NT2/D1 (cell line): Measurements from ENCODE around the gene AP4M1.

Experiments
- DNase-seq: peaks from one replicate; pipeline ENCODE4 v3.0.0-alpha.2; 2011; ENCODE audit warnings: low read depth, low spot score
- H3K27me3 ChIP-seq: 2 replicates; pipeline ENCODE4 v1.6.0; 2011; ENCODE audit warnings: mild to moderate bottlenecking; ENCODE audit not compliant: insufficient read length, insufficient read depth
- H3K36me3 ChIP-seq: 2 replicates; pipeline ENCODE4 v1.6.1; 2011; ENCODE audit warnings: mild to moderate bottlenecking, low read length, mixed read lengths; ENCODE audit not compliant: insufficient read depth, insufficient read length
- H3K4me1 ChIP-seq: 2 replicates; pipeline ENCODE4 v1.5.1; 2011; ENCODE audit not compliant: insufficient read depth, insufficient read length
- H3K4me3 ChIP-seq: 2 replicates; pipeline ENCODE4 v1.5.1; 2011; ENCODE audit warnings: low read depth; ENCODE audit not compliant: insufficient read length
- H3K9ac ChIP-seq: 2 replicates; pipeline ENCODE4 v1.6.0; 2011; ENCODE audit warnings: low read depth; ENCODE audit not compliant: insufficient read length
- H3K9me3 ChIP-seq: 2 replicates; pipeline ENCODE4 v1.5.1; 2011; ENCODE audit warnings: mild to moderate bottlenecking, low read length; ENCODE audit not compliant: insufficient read depth
- SUZ12 ChIP-seq: IDR thresholded peaks from 2 replicates; pipeline ENCODE4 v1.6.1; 2011; ENCODE audit not compliant: insufficient read length, insufficient read depth; ENCODE audit errors: extremely low read depth
- YY1 ChIP-seq: IDR thresholded peaks from 2 replicates; pipeline ENCODE4 v1.6.1; 2011; ENCODE audit not compliant: insufficient read length, insufficient read depth
- ZNF274 ChIP-seq: IDR thresholded peaks from 2 replicates; pipeline ENCODE4 v1.6.1; 2011; ENCODE audit warnings: mild to moderate bottlenecking, low read depth, low read length

AP4M1 gene

DNA sequence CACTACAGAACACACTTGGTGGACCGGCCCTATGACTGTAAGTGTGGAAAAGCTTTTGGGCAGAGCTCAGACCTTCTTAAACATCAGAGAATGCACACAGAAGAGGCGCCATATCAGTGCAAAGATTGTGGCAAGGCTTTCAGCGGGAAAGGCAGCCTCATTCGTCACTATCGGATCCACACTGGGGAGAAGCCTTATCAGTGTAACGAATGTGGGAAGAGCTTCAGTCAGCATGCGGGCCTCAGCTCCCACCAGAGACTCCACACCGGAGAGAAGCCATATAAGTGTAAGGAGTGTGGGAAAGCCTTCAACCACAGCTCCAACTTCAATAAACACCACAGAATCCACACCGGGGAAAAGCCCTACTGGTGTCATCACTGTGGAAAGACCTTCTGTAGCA is 37.3 kb upstream of the AP4M1 start:
- no peaks in the 10 kb centered on the region for H3K27me3 ChIP-seq
- H3K9ac ChIP-seq: no peak overlapping the region
- H3K4me1 ChIP-seq: no peaks in the 10 kb centered on the region
- H3K36me3 ChIP-seq: peaks cover 59% of the 10 kb centered on the region
- H3K4me3 ChIP-seq: no peak overlapping the region
- no peaks in the 10 kb centered on the region for H3K9me3 ChIP-seq
- DNase-seq: no peak
- TF ChIP-seq SUZ12 (no peak), ZNF274 (no peak), YY1 (no peak)

DNA sequence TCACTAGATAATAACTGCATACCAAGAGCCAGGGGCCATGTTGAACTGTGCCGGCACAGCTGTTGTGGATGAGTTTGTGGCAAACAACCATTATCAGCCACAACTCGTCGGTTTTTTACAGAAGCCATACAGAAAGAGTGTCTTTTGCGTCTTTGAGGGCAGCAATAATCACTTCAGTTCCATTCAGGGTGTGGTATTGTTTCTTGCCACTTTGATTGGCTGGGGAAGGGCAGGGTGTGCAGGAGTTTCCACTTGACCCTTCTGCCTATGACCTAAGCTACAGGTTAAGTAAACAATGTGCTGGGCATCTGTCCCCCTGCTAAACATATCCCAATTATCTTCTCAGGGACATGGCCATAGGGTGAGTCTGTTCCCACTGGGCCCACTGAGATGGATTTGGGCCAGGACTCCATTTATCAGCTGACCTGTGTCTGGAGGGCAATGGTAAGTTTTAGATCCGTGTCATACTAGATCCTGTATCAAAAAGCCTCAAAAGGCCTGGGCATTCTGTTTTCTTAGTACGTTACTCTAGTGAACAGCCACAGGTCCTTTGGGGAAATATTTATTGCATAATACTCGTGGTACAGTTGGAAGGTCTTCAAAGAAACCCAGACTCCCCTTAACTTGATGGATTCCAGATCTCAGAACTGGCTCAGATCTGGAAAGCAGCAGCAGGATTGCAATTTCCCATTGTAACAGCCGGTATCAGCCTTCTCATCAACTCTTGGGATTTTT is 35.8 kb upstream of the AP4M1 start:
- H3K27me3 ChIP-seq: no peaks in the 10 kb centered on the region
- no peak for DNase-seq
- TF ChIP-seq ZNF274: no peak
- no peak for TF ChIP-seq SUZ12
- no peak overlapping the region for H3K9ac ChIP-seq
- no peaks in the 10 kb centered on the region for H3K4me1 ChIP-seq
- H3K36me3 ChIP-seq: peaks cover 65% of the 10 kb centered on the region
- no peak overlapping the region for H3K4me3 ChIP-seq
- H3K9me3 ChIP-seq: peaks cover 9% of the 10 kb centered on the region

DNA sequence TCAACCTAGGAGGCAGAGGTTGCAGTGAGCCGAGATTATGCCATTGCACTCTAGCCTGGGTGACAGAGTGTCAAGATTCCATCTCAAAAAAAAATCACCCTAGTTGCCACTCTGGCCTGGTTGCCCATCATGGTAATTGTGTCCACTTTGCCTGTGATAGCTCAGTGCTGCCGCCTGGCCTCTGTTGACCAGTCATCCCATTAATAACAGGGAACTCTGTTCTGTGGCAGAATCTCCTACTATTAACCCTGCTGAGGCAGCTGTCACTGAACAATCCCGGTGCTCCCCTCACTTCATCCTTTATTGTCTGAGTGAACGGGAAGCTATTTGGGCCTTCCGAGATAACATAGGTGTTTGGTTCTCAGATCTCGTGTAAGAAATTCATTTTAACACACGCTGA is 34.5 kb upstream of the AP4M1 start:
- H3K4me1 ChIP-seq: no peaks in the 10 kb centered on the region
- peaks cover 73% of the 10 kb centered on the region for H3K36me3 ChIP-seq
- no peaks in the 10 kb centered on the region for H3K27me3 ChIP-seq
- peaks cover 23% of the 10 kb centered on the region for H3K9me3 ChIP-seq
- TF ChIP-seq ZNF274 (no peak), YY1 (no peak), SUZ12 (no peak)
- no peak overlapping the region for H3K9ac ChIP-seq
- DNase-seq: no peak
- no peak overlapping the region for H3K4me3 ChIP-seq

DNA sequence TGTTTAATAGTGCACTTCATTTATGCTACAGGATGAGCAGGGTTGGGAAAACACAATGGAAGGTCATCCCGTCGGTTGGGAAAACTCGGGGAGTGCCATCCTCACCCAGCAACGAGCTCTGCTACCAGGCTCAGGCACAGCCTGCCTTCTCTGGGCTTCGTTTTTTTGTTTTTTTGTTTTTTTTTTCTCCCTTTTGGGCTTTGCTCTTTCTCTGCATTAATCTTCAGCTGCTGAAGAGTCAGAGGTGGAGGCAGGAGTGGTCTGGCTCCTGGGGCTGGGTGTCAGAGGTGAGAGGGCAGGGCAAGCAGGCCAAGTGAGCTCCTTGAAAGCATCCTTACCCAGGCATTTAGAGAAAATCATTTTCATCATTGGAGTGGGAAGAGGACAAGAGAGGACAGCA is 31.5 kb upstream of the AP4M1 start:
- peaks cover 52% of the 10 kb centered on the region for H3K9me3 ChIP-seq
- peaks cover 81% of the 10 kb centered on the region for H3K36me3 ChIP-seq
- no peak overlapping the region for H3K4me3 ChIP-seq
- H3K9ac ChIP-seq: no peak overlapping the region
- H3K4me1 ChIP-seq: no peaks in the 10 kb centered on the region
- DNase-seq: no peak
- no peaks in the 10 kb centered on the region for H3K27me3 ChIP-seq
- TF ChIP-seq SUZ12 (no peak), YY1 (no peak), ZNF274 (no peak)

DNA sequence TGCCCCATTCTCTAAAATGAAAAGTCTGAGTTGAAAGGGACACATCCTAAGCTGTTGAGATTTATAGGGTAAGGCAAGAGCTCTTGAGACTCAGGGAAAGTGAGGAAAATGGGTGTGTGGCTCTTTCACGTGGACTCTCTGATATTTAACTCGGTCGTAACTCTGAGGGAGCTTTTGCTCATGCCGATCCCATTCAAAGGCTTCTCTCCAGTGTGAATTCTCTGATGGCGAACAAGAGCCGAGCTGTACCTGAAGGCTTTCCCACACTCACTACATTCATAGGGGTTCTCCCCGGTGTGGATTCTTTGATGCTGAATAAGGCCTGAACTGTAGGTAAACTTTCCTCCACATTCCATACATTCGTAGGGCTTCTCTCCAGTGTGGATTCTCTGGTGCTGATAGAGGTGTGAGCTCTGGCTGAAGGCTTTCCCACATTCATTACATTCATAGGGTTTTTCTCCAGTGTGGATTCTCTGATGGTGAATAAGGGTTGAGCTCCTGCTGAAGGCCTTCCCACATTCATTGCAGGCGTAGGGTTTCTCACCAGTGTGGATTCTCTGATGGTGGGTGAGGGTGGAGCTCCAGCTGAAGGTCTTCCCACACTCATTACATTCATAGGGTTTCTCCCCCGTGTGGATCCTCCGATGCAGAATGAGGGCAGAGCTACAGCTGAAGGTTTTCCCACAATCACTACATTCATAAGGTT is 30.3 kb upstream of the AP4M1 start:
- peaks cover 81% of the 10 kb centered on the region for H3K36me3 ChIP-seq
- no peak for DNase-seq
- no peaks in the 10 kb centered on the region for H3K27me3 ChIP-seq
- TF ChIP-seq ZNF274 (no peak), YY1 (no peak), SUZ12 (no peak)
- peaks cover 59% of the 10 kb centered on the region for H3K9me3 ChIP-seq
- H3K9ac ChIP-seq: no peak overlapping the region
- no peaks in the 10 kb centered on the region for H3K4me1 ChIP-seq
- no peak overlapping the region for H3K4me3 ChIP-seq

DNA sequence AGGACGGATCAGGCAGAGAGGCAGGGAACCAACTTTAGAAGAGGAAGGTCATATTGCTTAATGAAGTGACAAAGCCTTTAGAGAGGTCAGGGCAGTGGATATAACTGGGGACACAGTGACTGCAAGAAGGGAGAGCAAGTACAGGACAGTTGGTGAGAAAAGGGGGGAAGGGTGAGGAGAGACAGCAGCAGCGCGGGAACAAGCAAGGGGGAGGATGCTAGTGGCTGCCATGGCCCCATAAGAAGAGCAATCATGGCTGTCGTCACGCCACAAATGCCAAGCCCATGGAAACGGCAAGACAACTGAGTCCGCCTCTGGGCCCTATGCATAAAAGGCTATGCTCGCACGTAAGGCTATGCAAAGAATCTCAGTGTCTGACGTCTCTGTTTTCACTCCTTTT is 29.0 kb upstream of the AP4M1 start:
- Histone ChIP-seq H3K4me3 (no peak overlapping the region), H3K9me3 (peaks cover 59% of the 10 kb centered on the region), H3K9ac (no peak overlapping the region), H3K36me3 (peaks cover 90% of the 10 kb centered on the region), H3K27me3 (no peaks in the 10 kb centered on the region), H3K4me1 (no peaks in the 10 kb centered on the region)
- no peak for TF ChIP-seq SUZ12
- TF ChIP-seq YY1: no peak
- DNase-seq: no peak

DNA sequence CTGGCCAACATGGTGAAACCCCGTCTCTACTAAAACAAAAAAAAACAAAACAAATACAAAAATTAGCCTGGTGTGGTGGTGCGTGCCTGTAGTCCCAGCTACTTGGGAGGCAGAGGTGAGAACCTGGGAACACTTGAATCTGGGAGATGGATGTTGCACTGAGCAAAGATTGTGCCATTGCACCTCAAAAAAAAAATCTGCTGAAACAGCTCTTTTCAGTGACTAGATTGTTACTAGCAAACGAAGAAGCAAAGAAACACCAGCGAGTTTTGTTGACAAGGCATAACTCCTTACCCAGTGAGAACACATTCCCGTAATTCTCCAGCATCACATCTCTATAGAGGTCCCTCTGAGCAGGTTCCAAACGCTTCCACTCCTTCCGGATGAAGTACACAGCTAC is 26.6 kb upstream of the AP4M1 start:
- TF ChIP-seq YY1: no peak
- TF ChIP-seq SUZ12: no peak
- TF ChIP-seq ZNF274: no peak
- Histone ChIP-seq H3K4me1 (no peaks in the 10 kb centered on the region), H3K9me3 (peaks cover 58% of the 10 kb centered on the region), H3K4me3 (no peak overlapping the region), H3K36me3 (peaks cover 94% of the 10 kb centered on the region), H3K27me3 (no peaks in the 10 kb centered on the region), H3K9ac (no peak overlapping the region)
- no peak for DNase-seq
